Left hindlimb (tissue), 1 donor: ENCODE data around the gene DHX9.

Source experiments
- DNase-seq: peaks from one replicate; pipeline ENCODE4 v3.0.0-alpha.2; 2018

DHX9 gene

DNA sequence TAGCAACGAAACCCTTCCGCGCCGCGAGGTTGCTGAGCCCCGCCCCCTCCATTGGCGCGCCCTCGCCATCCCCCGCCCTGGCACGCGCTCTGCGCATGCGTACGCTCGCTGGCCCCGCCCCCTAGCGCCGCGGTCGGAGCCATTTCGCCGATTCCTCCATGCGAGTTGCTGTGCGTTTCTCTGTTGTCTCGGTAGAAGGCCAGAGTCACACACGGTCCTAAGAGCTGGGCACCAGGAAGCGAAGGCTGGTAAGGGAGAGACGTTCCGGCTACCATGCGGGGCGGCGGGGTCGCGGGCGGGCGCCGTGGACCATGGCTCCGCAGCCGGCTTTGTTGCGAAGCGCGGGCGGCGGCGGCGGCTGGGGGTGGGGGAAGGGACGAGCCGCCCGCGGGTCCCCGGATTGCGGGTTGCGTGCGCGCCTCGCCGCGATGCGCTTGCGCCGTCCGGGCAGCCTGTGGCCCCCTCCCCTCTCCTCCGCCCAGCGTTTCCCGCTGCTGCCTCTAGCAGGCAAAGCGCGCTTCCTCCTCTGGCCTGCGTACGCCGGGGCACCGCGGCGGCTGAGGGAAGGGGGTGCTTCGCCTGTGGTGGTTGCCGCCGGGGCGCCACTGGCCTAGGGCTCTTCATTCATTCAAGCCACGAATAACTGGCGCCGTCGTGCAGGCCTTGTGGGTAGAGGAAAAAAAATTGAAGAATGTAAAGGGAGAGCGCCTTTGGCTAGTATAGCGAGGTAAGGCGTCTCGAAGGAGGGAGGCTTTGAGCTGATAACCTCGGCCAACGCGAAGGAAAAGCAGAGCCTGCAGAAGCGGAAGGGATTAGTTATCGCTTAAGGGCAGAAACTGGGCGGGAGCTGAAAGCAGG lies at the start of gene DHX9:
Gene DHX9 (plus strand): TSS at position 139 of the 858 bp plus-strand sequence. CDS start 3,220 bp downstream, outside the sequence.
- DNase-seq = peak; percentile 96

DNA sequence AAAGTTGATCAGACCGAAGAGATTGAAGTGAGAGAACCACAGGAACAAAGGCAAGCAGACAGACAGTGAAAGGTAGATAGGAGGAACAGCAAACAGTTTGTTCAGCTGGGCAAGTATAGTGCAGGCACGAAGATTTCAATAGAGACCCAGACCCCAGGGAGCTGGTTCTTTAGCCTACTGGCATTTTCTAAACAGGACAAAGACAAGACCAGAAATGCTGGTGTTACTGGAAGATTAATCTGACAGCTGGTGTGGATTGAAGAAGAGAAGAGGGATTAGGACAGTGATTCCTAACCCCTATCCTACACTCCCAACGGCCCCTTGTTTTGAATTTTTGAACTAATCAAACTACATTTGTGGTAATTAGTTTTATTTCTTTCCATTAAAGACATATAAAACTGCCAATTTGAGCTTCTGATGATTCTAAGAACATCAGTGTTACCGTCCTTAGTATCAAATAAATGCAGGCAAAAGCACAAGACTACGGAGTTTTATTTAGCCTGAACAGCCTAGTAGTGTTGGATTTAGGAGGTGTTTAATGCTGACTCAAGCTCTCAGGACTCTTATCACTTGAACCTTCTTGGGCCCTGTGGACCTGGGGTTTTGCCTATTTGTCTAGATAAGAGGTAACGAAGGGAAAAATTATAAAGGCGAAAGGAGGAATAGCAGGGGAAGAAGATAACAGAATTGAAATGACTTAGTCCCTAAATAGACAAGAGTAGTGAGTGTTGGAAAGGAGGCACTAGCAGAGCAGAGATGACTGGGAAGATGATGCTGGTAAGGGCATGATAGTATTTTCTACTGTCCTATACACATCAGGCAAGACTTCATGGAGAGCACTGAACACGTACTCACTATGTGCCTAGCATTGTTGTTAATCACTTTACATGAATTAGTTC lies 47.6 kb upstream of the DHX9 start:
- no peak for DNase-seq

DNA sequence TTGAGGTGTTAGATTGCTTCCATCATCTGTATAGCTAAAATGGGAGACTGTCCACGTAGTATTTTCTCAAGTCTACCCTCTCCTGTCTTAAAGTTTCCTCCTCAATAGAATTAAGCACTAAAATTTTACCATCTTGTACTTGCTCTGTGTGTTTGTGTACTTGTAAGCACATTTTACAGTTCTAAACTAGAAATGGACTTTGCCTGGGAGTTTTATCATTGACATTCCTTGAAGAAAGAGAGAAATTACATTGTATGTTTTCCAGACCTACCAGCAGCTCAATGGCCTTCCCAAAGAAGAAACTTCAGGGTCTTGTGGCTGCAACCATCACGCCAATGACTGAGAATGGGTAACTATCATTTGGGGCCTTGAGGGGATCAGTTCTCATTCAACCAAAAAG lies 45.1 kb upstream of the DHX9 start:
- DNase-seq = no peak

DNA sequence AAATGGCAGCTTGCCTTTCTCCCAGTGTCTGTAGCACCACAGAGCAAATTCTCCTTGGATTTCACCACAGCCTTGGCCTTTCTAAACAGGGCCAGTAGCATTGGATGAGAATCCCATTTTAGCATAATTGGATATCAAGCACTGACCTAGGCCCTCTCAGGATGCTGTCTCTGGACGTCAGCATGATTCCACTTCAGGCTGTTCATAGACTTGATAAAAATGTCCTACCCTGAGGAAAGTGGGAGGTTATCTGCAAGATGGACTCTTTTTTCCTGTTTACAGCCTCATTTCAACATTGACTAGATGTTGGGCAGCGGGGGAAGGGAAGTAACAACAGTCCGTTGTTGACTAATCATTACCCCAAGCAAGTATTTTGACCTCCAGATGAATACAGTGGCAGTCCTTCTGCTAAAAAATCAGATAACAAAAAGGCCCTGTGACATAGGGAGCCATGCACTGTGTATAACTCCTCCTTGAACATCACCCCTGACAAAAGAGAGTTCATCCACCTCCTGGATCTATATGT lies 44.4 kb upstream of the DHX9 start:
- DNase-seq = no peak

DNA sequence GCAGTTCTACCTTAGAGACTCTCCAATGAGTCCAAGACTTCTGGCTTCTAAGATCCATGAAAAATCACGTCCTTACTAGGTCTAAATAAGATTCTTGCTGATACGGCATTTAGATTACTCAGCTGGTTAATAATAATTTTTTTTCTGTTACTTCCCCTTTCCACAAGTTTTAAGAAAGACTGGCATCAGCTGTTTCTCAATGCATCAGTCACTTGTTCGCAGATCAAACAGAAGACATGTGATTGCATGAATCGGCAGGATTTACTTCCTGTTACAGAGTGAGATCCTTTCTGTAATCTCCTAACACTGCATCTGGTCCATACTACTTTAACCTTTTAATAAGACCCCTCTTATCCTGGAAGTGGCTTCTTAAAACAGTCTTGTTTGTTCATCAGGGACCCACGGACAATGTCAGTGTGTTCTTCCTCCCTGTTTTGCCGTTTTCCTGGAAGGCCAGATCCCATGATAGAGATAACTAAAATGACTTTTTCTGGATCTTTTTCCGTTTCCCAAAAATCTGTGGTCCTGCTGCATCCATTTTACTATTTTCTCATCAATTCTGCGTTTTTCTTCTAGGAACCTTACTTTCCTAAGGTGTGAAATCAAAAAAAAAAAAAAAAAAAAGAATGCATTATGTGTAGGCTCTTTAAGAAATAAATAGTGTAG lies 43.5 kb upstream of the DHX9 start:
- DNase-seq = no peak

DNA sequence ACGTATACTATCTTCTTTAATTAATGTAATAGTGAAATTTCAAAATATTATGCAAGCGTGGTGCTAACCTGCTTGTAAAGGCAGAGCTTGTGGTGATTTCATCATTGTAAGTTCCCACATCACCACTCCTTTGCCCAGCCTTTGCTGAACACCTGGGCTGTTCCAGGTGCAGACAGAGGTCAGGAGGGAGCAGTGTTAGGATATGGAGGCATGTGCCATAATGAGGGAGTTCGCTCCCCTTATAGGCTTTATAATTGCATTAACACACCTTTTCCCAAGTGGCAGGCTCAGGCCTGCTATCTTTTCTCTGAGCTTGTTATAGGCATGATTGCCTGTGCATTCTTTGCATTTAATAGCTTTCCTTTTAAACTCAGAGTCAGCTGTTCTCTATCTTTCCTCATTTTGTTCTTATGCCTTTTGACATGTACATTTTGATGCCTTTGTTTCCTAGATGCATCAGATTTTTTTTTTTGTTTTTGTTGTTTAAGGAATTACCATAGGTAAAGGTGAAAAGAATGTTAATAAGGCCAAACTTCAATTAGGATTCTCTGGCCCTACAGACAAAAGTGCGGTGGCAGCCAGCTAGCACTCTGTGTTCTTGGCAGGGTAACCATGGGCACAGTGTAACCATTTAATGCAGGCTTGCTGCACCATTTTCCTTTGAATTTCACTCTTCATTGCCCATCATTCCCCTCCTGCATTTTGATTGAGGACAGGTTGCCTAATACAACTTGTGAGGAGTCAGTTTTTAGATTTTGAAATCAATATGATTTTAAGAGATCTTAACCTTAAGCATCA lies 36.9 kb upstream of the DHX9 start:
- no peak for DNase-seq

DNA sequence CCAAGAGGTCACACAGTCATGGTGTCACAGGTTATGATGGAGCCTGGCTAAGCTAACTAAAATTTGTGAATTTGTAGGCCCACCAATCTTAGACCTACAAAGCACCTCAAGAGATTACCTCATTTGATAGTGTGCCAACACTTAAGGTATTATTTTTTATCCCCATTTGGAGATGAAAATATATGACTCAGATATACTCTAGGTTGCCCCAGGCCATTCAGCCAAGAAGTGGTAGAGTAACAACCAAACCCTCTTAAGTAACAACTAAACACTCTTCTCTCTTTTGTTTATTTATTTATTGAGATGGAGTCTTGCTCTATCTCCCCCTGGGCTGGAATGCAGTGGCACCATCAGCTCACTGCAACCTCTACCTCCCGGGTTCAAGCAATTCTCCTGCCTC lies 35.3 kb upstream of the DHX9 start:
- no peak for DNase-seq

DNA sequence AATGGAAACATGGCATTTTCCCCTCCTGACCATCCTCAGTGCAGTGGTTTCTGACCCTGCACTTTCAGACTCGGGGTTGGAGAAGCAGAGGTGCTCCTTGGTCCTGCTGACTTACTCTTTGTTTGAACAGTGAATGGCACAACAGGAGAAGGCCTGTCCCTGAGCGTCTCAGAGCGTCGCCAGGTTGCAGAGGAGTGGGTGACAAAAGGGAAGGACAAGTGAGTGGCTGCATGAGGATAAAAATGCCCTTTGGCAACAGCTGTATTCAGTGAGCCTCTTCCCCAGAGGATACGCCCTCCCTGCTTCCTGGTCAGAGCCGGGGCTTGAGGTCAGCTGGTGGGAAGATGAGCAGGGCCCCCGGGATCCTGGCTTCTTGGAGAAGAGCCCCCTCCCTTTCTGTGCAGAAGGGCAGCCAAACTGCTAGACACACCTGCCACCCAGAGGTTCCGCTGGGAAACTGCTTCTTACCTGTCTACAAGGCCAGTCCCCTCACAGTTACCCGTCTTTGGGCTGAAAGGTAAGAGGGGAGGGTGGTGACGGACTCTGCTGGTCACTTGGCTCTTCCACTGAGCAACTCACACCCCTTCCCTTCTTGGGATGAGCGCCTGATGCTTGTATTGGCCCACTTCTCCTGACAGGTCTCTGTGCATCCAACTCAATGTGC lies 33.0 kb upstream of the DHX9 start:
- no peak for DNase-seq

DNA sequence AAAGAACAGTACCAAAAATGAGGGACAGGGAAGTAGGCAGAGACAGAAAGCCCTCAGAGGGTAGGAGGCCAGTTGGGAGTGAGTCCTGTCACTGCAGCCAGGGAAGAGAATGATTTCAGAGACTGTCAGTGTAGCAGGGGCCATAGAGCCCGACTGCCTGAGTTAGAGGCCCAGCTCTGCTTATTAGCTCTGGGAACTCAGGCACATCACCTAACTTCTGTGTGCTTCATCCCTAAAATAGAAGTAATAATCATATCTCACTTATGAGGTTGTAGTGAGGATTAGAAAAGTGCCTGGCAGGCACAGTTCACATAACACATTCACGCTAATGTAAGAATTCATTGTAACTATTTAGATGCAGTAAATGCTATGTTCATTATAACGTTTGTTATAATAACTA lies 31.2 kb upstream of the DHX9 start:
- no peak for DNase-seq

DNA sequence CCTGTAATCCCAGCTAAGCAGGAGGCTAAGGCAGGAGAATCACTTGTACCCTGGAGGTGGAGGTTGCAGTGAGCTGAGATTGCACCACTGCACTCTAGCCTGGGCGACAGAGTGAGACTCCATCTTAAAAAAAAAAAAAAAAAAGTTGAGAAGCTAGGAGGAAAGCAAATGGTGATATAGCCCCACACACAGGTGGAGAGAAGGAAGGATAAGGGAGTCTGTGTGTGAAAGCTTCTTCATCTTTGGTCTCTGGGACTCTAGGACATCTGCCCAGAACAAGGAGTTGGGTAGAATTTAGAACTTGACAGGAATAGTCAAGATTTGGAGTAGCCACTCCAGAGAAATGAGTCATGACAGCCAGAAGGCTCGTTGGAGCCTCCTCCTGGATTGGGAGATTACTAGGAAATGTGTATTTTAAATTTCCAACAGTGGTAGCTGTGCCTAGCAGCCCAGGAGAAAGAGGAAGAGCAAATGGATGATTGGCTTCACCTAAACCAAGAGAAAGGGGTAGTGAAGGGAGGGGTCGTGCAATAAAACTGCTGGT lies 29.7 kb upstream of the DHX9 start:
- DNase-seq = no peak

DNA sequence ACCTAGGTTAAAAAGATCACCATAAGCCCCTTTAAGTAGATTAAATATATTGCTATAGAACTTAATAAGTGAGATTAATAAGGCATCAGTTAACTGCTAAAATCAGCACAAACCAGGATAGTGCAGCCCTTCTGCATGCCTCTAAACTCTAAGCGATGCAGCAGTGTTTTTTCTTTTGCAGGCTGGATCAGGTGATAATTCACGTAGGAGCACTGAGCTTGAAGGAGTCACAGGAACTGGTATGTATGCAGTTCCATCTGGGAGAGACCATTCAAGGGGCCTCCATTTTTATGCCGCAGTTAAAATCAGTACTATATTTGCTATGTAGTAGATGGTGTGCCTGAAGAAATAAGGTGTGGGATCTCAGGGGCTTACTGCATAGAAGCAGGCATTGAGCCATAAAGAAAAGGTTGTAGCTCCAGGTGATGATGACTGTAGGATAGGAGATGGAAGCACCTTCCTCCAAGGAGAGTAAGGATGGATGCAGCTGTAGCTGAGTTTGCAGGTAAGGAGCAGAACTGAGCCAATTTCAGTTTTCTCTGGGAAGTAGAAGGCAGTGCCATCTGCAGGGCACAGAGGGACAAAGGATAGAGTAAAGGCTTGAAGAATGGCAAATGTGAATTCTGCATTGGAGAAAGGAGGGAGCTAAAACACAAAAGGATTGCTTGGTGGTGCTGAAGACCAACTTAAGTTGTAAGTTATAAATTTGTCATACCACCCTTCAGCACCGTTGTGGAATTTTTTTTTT lies 27.0 kb upstream of the DHX9 start:
- no peak for DNase-seq

DNA sequence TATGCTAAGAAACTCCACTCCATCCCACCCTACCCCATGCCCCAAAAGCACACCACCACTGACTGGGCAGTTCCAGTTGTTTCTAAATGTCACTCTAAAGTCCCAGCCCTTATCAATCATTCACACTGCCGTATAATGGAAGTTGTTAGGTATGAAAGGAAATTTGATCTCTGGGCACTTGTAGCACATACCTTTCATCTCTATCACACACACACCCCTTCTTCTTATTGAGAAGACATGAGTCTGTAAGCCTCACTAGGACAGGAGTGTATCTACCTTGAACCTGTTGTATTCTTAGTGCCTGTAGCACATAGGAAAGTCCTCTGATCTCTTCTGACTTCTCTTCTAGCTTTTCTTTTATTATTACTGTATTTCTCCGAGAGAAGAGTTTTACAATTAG lies 22.3 kb upstream of the DHX9 start:
- no peak for DNase-seq

DNA sequence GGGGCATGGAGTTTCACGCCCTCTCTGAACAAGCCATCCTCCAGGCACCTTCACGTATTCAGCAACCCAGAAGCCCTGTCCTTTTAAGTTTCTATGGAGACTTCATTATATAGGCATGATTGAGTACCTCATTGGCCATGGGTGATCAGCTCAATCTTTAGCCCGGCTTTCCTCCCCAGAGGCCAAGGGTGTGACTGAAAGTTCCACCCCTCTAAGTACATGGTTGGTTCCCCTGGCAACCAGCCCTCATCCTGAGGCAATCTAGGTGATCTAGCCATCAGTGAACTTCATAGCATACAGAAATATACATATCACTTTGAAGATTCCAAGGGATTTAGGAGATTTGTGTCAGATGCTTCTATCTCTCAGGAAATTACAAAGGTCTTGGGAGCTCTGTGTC lies 21.3 kb upstream of the DHX9 start:
- no peak for DNase-seq

DNA sequence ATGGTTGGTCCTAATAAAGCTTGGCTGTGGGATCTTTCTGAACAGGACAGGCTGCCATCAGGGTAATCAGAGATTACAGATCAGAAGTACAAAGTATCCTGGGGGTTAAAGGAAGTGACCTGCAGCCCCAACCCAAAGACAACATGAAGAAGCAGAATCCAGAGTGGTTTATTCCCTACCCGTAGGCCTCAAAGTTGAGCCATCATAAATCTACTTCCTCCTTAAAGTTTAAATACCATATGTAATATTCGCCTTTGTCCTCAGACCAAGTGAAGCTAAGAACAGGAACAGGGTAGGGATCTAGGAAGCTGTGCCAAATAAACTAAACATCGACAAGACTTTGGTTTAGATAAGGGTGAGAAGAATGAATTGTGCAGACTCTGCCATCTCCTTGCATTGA lies 15.9 kb upstream of the DHX9 start:
- DNase-seq = no peak

DNA sequence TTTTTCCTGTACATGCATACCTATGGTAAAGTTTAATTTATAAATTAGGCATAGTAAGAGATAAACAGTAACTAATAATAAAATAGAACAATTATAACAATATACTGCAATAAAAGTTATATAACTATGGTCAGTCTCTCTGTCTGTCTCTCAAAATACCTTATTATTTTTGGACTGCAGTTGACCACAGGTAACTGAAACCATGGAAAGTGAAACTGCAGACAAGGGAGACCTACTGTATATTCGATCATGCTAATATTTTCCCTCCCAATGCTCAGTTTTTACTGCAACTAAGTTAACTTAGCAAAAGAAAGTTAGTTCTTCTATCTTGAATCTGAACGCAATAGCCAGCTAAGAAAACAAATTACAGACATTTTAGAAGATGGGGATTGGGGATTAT lies 12.3 kb upstream of the DHX9 start:
- DNase-seq = no peak

DNA sequence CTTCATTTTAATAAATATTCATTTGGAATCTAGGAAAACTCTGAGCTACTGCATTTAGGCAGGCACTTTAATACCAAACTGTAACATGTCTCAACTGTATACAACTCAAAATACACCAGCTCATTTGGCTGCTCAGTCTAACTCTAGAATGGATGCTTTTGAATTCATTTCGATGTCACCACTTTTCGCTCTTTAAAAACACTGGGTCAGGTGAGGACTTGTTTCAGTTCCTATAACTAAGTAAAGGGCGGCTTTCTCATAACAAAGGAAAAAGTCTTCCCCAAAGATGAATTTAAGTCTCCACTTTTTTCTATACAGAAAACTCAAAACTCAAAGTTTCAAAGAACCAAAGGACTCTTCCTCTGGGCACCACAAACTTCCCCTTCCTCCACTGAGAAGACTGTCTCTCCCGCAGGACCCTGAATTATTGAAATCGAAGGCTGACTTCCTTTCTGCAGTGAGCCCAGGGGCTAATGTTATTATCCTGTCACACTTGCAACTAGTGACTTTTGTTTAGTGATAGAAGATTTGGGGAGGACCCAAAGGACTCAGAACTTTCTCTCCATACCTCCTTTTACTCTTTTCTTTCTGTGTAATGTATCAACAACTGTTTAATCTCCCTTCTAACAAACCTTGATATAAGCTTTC lies 9.7 kb upstream of the DHX9 start:
- DNase-seq = no peak

DNA sequence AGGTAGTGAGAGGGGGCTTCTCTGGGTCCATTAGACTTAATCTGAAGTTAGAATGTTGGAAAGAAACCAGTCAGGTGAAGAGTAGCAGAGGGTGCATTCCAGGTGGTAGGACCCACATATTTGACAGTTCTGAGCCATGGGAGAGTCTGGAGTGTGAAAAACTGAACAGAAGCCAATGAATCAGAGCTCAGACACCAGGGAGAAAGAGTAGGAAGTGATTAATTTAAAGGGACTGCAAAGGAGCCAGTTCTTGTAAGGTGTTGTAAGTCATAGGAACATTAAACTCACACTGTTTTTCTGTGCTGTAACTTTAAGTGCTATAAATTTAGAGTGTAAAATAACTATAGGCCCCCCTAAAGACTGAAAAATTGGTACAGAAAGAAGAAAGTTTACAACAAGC lies 5.9 kb upstream of the DHX9 start:
- DNase-seq = no peak

DNA sequence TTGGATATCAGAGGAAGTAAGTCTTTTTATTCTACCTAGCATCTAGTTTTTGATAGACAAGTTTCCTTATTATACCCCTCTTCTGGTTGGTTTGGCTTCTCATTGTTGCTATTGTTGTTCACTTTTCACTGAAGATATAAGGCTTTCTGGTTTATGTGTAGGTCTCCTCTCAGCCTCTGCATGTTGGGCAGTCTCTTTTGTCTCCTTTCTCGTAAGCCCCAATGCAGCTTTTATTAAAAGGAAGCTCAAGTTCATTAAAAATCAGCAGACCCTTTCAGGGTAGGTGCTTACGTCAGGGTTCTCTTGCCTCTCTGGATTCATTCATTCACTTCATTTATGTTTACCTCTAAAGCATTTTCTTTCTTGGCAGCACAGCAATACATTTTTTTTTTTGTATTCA lies 4.8 kb upstream of the DHX9 start:
- no peak for DNase-seq

DNA sequence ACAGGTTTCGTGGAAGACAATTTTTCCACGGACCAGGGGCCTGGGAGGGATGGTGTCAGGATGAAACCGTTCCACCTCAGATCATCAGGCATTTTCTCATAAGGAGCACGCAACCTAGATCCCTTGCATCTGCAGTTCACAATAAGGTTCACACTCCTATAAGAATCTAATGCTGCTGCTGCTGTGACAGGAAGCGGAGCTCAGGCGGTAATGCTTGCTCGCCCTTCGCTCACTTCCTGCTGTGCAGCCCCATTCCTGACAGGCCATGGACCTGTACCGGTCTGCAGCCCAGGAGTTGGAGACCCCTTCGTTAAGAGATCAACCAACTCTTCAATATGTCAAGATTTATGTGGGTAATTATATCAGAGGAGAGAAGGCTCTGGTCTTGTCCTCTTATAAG lies 3.3 kb upstream of the DHX9 start:
- DNase-seq = no peak

DNA sequence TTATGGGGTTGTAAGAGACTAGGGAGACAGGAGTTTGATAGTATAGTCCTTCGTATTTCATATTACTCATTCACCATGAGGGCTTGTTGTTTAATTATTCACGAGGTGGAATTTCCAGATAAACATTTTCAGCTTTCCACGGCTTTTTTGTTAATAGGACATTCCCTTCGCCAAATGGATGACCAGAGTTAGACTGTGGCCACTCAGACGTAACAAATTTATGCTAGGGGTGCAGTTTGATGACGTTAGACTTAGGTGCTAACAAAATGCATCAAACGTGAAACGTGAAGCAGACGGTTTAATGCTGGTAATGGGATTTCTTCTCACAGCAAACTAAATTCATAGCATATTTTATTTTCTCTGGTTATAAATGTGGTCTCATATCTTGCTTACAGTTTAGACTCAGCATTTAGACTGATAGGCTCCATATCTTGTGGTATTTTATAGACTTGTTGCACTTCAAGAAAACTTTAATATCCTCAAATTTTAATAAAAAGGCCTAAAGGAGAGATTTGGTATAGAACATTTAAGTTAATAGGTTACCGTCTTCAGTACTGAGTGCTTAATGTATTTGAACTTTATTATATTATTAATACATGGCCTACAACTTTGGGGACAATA lies 2.3 kb downstream of the DHX9 start:
- no peak for DNase-seq
